ENCODE results near the gene COG6.

Gene COG6

DNA sequence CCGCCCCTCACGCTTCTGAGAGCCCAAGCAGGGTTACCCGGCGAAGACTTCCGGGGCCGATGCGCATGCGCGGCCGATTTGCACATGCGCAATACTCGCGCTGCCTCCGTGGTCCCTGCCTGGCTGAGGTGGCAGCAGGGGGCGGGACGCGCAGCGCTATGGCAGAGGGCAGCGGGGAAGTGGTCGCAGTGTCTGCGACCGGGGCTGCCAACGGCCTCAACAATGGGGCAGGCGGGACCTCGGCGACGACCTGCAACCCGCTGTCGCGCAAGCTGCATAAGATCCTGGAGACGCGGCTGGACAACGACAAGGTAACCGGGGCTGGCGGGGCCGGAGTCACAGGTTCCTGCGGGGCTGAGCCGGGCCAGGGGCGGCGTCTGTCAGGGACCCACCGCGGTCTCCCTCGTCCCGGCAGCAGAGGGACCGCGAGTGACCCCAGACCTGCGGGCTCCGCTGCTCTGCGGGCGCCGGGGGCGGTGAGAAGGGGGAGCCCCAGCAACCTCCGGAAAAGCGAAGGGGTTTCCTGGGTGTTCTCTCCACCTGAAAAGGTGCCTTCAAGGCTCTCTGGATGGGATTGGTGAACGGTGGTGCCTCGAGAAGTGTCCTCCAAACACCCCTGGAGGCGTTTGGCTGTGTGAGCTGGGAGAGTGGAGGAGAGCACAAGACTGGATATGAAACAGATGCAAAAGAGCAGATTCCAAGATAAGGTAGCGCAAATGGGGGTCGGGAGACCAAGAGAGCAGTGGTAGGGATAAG, at the start of gene COG6:
COG6 (plus strand) TSS at position 94 of the 756 bp plus-strand sequence; CDS start at position 159, 65 bp downstream.
- peak; percentile 79 for DNase-seq
- in situ Hi-C loops (cut with HindIII; ENCODE audit: low pct_ligation_motif_present, low pct_unique_long_range_greater_than_20kb, low sequenced_read_pairs) = no loop called here

DNA sequence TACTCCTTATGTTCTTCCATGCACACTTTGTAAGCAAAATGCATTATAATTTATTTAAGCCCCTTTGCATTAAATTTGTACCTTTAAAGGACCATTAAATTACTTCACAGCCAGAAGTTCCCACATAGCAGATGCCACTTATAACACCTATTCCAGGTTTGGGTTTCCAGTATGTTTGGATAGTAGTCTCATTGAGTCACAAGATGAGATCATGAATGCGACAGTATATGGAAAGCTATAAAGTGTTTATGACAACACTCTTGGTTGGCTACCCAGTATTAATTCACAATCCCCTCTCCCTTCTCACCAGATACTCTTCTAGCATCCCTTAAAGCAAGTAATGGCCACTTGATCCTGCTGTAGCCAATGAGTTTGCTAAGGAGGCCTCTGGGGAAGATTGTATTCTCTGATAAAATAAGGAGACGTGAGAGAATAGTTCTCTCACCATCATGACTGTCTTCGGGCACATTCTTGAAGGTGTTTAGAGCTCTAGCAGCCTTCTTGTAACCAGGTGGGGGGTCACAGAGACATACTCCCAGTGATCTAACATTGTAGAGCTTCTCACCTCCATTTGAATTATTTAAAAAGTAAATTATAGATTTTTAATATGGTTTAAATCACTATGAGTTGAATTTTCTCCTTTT, 49.7 kb upstream of the COG6 start:
- in situ Hi-C loops (cut with HindIII; ENCODE audit: low pct_ligation_motif_present, low pct_unique_long_range_greater_than_20kb, low sequenced_read_pairs) = loop anchor here (25.0 kb wide), 1 partner anchor 193 kb away; no protein-coding TSS in a partner anchor
- DNase-seq = no peak

DNA sequence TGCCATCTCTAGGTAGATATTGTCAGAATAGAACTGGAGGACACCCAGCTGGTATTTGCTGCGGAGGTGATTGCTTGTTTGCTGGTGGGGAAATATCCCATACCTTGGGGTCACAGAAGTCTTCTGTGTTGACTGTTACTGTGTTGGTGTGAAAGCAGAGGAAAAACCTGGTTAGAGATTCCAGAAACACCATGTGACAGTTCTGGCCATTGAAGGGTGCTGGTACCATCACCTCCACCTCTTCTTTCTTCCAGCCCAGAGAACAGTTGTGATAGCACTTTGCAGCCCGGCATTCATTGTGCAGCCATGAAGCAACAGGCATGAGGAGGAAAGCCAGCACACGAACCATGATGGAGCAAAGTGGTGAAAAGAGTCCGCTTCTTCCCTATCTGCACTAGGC, 47.6 kb upstream of the COG6 start:
- in situ Hi-C loops (cut with HindIII; ENCODE audit: low pct_ligation_motif_present, low pct_unique_long_range_greater_than_20kb, low sequenced_read_pairs) = loop anchor here (25.0 kb wide), 1 partner anchor 196 kb away; no protein-coding TSS in a partner anchor
- DNase-seq = no peak

DNA sequence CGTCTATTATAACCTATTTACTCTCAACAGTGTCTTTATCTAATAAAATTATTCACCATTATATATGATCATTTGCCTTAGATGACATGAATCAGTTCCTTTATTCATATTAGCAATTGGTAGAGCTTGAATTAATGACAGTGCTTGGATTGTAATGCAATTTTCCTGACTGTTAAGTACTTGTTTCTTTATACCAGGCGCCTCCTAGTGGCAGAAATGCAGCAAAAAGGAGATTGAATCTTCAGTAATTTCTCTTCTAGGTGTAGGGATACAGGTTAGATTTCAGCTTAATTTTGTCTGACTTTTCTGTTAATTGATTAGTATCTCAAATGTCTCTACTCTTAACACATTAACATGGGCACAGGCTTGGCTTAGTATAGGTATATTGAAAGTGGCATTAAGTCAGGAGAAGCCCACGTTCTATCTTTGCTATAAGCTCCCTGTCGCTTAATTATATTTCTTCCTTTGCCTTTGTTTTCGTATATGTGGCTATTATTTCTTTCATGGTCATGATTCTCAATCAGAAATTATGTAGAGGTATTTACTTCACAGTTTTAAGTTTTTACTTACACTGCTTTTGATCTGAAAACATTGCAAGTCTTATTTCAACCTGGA, 43.3 kb upstream of the COG6 start:
- peak; percentile 66 for DNase-seq
- in situ Hi-C loops (cut with HindIII; ENCODE audit: low pct_ligation_motif_present, low pct_unique_long_range_greater_than_20kb, low sequenced_read_pairs) = loop anchor here (25.0 kb wide), 1 partner anchor 200 kb away; no protein-coding TSS in a partner anchor

DNA sequence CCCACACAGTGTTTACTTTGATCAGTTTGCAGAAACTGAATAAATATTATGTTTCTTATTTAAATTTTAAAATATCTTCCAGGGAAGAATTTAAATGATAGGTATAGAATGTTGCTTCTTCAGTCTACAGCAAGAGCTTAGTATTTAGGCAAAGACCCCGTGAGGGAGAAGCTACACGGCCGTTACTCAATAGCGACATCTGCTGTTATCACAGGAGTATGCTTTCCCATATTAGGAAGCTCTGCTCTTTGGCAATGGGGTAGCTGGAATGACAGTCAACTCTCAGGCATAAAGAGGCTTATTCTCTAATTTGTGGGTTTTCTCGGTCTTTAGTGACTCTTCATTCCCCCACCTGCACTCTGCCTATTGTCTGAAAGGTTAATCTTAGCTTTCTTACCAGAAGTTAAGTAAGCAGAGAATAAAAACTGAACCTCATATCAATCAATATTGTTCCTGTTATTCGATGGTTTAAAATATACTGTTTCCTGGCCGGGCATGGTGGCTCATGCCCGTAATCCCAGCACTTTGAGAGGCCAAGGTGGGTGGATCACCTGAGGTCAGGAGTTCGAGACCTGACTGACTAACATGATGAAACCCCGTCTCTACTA, 39.3 kb upstream of the COG6 start:
- peak; percentile 65 for DNase-seq
- in situ Hi-C loops (cut with HindIII; ENCODE audit: low pct_ligation_motif_present, low pct_unique_long_range_greater_than_20kb, low sequenced_read_pairs) = loop anchor here (25.0 kb wide), 1 partner anchor 204 kb away; no protein-coding TSS in a partner anchor

DNA sequence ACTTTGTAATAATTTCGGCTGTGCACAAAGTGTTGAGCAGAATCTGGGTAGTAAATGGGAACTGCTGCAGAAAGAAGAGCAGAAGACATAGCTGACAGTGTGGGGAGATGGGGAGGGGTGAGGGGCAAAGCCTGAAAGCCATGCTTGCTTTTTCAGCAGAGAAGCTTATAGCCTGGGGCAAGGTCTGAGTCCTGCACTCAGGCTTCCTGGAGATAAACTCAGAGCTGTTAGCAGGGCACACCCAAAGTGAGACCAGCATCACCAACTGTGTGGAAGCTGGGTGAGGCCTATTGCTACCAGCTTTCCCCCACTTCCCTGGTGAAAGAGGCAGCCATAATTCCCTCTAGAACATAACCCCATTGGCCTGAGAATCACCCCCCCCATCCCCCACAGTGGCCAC, 36.9 kb upstream of the COG6 start:
- in situ Hi-C loops (cut with HindIII; ENCODE audit: low pct_ligation_motif_present, low pct_unique_long_range_greater_than_20kb, low sequenced_read_pairs) = loop anchor here (25.0 kb wide), 1 partner anchor 206 kb away; no protein-coding TSS in a partner anchor
- DNase-seq = no peak

DNA sequence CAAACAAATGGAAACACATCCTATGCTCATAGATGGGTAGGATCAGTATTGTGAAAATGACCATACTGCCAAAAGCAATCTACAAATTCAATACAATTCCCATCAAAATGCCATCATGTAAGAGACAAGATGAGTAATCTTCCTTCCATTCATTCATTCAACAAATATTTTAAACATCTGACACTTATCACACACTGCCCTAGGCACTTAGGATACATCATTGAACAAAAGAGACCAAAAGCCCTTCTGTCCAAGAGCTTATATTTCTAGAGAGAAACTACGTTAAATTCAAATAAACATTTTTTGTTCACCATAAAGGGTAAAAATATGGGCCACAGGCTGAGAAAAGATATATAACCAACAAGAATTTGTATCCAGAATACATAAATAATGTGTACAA, 32.0 kb upstream of the COG6 start:
- in situ Hi-C loops (cut with HindIII; ENCODE audit: low pct_ligation_motif_present, low pct_unique_long_range_greater_than_20kb, low sequenced_read_pairs) = loop anchor here (25.0 kb wide), 1 partner anchor 211 kb away; no protein-coding TSS in a partner anchor
- no peak for DNase-seq

DNA sequence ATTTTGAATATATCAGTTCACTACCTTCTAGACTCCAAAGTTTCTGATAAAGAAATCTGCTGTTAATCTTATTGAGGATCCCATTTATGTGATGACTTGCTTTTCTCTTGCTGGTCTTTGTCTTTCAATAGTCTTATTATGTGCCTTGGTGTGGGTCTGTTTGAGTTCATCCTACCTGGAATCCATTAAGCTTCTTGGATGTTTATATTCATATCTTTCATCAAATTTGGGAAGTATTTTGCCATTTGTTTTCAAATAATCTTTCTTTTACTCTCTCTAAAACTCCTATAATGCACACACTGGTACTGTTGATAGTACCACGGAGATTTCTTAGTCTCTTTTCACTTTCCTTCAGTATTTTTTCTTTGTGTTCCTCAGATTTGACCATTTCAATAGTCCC, 24.2 kb upstream of the COG6 start:
- DNase-seq = no peak
- in situ Hi-C loops (cut with HindIII; ENCODE audit: low pct_ligation_motif_present, low pct_unique_long_range_greater_than_20kb, low sequenced_read_pairs) = no loop called here

DNA sequence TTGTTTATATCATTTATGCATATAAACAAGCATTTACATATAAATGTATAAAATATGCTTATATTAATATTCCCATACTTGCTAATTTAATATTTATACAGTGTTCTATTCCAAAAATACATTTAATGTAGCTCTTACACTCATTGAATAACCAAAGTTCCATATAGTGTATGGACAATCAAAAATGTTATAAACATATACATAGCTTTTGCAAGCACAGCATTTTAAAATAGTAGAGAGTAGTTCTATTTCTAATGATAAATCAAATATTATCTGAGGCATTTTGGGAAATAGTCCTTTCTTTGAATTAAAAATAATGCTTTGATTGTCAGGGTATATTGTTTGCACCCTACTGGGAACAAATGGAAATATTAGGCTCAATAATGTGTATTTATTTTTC, 22.5 kb upstream of the COG6 start:
- DNase-seq = no peak
- in situ Hi-C loops (cut with HindIII; ENCODE audit: low pct_ligation_motif_present, low pct_unique_long_range_greater_than_20kb, low sequenced_read_pairs) = no loop called here

DNA sequence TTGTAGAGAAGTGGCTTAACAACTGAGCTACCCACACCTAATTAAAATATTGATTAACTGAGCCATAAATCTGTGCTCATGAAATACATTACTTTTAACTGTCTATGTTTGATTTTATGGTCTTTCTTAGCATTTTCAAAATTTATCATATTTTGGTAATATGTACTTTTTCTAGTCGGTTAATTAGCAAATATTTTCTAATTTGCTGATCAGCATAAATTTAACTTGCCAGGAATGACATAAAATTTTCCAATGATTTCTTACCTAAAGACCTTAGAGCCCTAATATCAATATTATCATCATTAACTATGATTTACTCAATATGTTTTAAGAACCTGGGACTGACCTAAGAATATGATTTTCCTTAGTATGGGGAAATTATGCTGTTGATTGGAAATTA, 19.9 kb upstream of the COG6 start:
- no peak for DNase-seq
- in situ Hi-C loops (cut with HindIII; ENCODE audit: low pct_ligation_motif_present, low pct_unique_long_range_greater_than_20kb, low sequenced_read_pairs) = no loop called here

DNA sequence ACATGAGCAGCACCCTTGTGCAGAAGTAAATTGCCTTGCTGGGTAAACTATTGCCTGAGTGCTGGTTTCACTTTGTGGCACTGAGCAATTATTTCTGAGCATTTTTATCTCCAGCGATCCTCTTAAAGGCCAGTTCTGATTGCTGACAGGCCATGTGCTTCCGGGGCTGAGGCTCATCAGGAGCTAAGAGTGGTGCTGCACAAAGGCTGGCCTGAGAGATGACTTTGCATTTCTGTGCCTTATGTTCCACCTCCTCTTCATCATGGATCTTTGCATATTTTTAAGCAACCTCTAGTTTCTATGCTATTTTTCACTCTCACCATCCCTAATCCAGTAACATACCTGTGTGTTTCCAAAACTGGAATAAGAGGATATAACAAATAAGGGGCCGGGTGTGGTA, 17.6 kb upstream of the COG6 start:
- in situ Hi-C loops (cut with HindIII; ENCODE audit: low pct_ligation_motif_present, low pct_unique_long_range_greater_than_20kb, low sequenced_read_pairs) = no loop called here
- no peak for DNase-seq

DNA sequence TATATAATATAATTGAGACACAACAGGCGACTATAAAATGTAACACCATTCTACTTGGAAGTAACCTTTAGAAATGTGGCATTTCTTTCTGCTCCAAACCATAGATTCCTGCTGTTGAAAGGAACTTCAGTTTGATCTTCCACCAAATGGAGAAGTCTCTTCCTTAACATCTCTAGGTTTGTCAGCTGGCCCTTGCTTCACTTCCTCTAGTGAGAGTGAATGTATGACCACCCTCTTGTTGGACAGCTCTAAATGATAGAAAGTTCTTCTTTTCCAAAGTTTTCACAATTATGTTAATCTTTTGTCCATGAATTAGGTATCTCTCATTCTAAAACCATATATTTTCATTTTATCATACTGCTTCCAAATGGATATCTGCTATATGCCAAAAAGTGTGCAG, 13.8 kb upstream of the COG6 start:
- in situ Hi-C loops (cut with HindIII; ENCODE audit: low pct_ligation_motif_present, low pct_unique_long_range_greater_than_20kb, low sequenced_read_pairs) = no loop called here
- no peak for DNase-seq

DNA sequence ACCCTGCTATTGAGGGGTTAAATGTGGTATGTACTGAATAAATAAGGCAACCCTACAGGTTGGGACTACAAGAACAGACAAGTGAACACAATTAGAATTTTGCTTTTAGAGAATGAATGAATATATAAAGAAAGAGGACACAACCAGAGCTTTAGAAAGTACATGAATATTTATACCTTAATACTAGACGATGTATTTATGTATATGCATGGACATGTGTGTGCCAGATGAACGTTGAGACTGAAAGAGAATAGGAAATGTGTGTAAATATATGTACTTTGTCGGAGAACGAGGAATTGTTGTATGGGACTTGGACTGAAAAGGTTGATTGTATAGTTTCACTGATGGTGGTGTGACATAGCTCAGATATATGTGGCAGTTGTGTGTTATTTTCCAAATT, 9.3 kb upstream of the COG6 start:
- DNase-seq = no peak
- in situ Hi-C loops (cut with HindIII; ENCODE audit: low pct_ligation_motif_present, low pct_unique_long_range_greater_than_20kb, low sequenced_read_pairs) = no loop called here

DNA sequence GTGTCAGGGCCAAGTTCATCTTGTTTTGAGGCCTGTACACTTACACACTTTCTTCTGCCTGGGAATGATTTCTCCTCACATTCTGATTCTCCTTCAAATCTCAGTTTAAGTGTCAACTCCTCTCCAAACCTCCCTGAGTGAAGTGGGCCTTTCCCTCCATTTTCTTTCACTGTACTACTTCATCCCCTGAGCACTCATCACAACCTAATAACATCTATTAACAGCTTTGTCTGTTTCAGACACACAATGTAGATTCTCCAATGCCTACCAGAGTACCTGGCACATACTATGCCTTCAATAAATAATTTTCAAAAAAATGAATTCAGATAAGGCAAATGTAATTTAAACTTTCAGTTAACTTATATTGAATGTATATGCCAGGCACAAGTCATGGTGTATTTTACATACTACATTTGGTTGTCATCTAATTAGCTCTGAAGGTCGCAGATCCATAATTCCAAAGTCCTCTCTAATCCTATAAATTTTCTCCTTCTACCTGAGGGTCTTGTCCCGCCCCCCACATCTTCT, 357 bp upstream of the COG6 start:
- DNase-seq = peak; percentile 1
- in situ Hi-C loops (cut with HindIII; ENCODE audit: low pct_ligation_motif_present, low pct_unique_long_range_greater_than_20kb, low sequenced_read_pairs) = no loop called here

DNA sequence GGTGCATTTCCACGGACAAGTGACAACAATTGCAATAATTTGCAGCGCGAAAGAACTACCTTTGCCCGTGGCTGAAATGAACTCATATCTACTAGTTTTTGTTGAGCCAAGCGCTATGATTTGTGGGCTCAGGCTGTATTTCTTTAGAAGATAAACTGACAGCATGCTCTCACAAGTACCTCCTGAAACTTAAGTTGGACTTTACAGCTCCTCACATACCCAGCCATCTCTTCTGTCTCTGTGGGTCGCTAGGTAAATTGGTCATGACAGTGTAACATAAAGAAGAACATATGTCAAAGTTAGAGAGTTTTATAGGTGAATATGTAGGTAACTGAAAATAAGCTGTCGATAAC, 839 bp downstream of the COG6 start:
- DNase-seq = no peak
- in situ Hi-C loops (cut with HindIII; ENCODE audit: low pct_ligation_motif_present, low pct_unique_long_range_greater_than_20kb, low sequenced_read_pairs) = no loop called here

DNA sequence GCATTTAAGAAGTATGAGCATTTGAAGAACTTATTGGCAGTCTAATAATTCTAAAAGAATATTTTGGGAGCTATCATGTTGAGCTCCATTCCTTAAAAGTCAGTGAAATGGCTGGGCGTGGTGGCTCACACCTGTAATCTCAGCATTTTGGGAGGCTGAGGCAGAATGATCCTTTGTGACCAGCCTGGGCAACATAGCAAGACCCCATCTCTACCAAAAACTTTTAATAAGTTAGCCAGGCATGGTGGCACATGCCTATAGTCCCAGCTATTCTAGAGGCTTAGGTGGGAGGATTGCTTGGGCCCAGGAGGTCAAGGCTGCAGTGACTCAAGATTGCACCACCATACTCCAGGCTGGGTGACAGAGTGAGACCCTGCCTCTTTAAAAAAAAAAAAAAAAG, 8.0 kb downstream of the COG6 start:
- no peak for DNase-seq
- in situ Hi-C loops (cut with HindIII; ENCODE audit: low pct_ligation_motif_present, low pct_unique_long_range_greater_than_20kb, low sequenced_read_pairs) = no loop called here

DNA sequence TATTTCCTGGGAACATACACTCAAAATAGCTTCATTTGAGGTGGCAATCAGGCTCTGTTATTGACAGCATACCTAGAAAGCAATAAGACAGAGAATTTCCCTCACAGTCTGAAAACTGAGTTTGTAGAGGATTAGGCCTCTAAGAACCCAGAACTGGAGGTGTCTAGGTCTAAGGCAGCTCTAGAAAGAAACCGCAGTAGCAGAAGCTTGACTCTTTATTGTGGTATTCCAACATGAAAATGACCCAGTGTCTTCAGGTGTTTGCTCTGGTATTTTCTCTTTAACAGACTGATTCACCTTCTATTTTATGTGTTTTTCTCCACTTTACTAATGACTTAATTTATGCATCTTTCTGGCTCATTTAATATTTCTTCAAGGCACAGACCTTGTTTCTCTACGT, 8.5 kb downstream of the COG6 start:
- in situ Hi-C loops (cut with HindIII; ENCODE audit: low pct_ligation_motif_present, low pct_unique_long_range_greater_than_20kb, low sequenced_read_pairs) = no loop called here
- DNase-seq = no peak

DNA sequence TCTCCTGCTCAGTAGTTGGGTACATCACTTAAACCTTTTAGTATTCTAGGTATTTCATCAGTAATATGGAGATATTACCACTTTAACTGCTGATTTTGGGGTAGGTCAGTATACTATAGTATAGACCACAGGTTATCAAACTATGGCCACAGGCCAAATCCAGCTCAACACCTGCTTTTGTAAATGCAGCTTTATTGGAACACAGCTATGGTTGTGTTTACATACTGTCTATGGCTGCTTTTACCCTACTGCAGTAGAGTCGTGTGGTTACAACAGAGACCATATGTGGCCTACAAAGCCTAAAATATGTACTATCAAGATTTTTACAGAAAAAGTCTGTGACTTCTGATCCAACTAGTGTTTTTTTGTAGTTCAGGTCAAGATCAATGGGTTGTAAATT, 10.3 kb downstream of the COG6 start:
- in situ Hi-C loops (cut with HindIII; ENCODE audit: low pct_ligation_motif_present, low pct_unique_long_range_greater_than_20kb, low sequenced_read_pairs) = no loop called here
- no peak for DNase-seq

DNA sequence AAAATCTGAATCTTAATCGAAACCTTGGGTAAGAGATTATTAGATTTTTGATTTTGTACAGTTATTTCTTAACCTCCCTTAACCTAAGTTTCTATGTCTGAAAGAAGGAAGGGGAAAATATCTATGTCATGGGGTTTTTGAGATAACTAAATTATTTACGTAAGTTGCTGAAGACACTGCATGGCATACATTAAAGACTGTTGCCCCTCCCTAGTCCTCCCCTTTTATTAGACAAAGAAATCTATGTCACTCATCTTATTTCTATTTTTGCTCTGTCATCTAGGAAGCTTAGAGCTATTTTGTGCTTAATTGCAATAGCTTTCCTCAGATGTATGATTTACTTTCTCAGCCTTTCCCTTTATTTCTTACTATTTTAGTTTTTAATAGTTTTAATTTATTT, 15.0 kb downstream of the COG6 start:
- no peak for DNase-seq
- in situ Hi-C loops (cut with HindIII; ENCODE audit: low pct_ligation_motif_present, low pct_unique_long_range_greater_than_20kb, low sequenced_read_pairs) = no loop called here
